Measurements from ENCODE around the gene CMTM4.

Gene CMTM4

GRCh38 chr16:66587881-66588600 is 108.5 kb downstream of the CMTM4 start:
- Histone ChIP-seq H3K36me3 (ENCODE audit: control insufficient read depth in 5 of 5, insufficient read depth in 5 of 5, low read length in 5 of 5) (no peaks in the 10 kb centered on the region), H3K9ac (ENCODE audit: low read length in 5 of 5) (peak overlapping the region in 2 of 5 donors; percentile 24 to 53), H3K4me1 (ENCODE audit: control insufficient read depth in 5 of 5, insufficient read depth in 5 of 5, low read length in 5 of 5) (peaks cover 0 to 31% (median 21%) of the 10 kb centered on the region in 5 donors), H3K9me3 (ENCODE audit: control insufficient read depth in 5 of 5, low read length in 5 of 5) (no peaks in the 10 kb centered on the region), H3K27me3 (ENCODE audit: control insufficient read depth in 5 of 5, insufficient read depth in 4 of 5, low read length in 5 of 5) (no peaks in the 10 kb centered on the region), H3K27ac (ENCODE audit: low read depth, low read length) (no peak overlapping the region), H3K4me3 (ENCODE audit: low read depth in 1 of 5, low read length in 5 of 5) (peak overlapping the region in 4 of 5 donors; percentile 12 to 59 (median 38))

- no peaks in the 10 kb centered on the region for H3K36me3 ChIP-seq (ENCODE audit: control insufficient read depth in 5 of 5, insufficient read depth in 5 of 5, low read length in 5 of 5)
- no peaks in the 10 kb centered on the region for H3K27me3 ChIP-seq (ENCODE audit: control insufficient read depth in 5 of 5, insufficient read depth in 4 of 5, low read length in 5 of 5)
- peak overlapping the region in 1 of 5 donors; percentile 23 for H3K9ac ChIP-seq (ENCODE audit: low read length in 5 of 5)
- H3K4me1 ChIP-seq (ENCODE audit: control insufficient read depth in 5 of 5, insufficient read depth in 5 of 5, low read length in 5 of 5), result peaks cover 8 to 44% (median 38%) of the 10 kb centered on the region in 5 donors
- no peak overlapping the region for H3K4me3 ChIP-seq (ENCODE audit: low read depth in 1 of 5, low read length in 5 of 5)
- no peak overlapping the region for H3K27ac ChIP-seq (ENCODE audit: low read depth, low read length)
- no peaks in the 10 kb centered on the region for H3K9me3 ChIP-seq (ENCODE audit: control insufficient read depth in 5 of 5, low read length in 5 of 5)
These were observed 110.9 kb downstream of the CMTM4 start for GRCh38 chr16:66585481-66586239.

- H3K4me3 ChIP-seq (ENCODE audit: low read depth in 1 of 5, low read length in 5 of 5), result peak overlapping the region in 1 of 5 donors; percentile 21
- H3K9me3 ChIP-seq (ENCODE audit: control insufficient read depth in 5 of 5, low read length in 5 of 5), result no peaks in the 10 kb centered on the region
- H3K27me3 ChIP-seq (ENCODE audit: control insufficient read depth in 5 of 5, insufficient read depth in 4 of 5, low read length in 5 of 5), result no peaks in the 10 kb centered on the region
- peak overlapping the region in 2 of 5 donors; percentile 16 to 26 for H3K9ac ChIP-seq (ENCODE audit: low read length in 5 of 5)
- peaks cover 11 to 52% (median 49%) of the 10 kb centered on the region in 5 donors for H3K4me1 ChIP-seq (ENCODE audit: control insufficient read depth in 5 of 5, insufficient read depth in 5 of 5, low read length in 5 of 5)
- H3K36me3 ChIP-seq (ENCODE audit: control insufficient read depth in 5 of 5, insufficient read depth in 5 of 5, low read length in 5 of 5), result no peaks in the 10 kb centered on the region
- H3K27ac ChIP-seq (ENCODE audit: low read depth, low read length), result peak overlapping the region; percentile 53
These were observed 115.1 kb downstream of the CMTM4 start for GRCh38 chr16:66581246-66581952.

- H3K27ac ChIP-seq (ENCODE audit: low read depth, low read length), result peak overlapping the region; percentile 53
These were observed 115.8 kb downstream of the CMTM4 start for GRCh38 chr16:66580605-66581209.

GRCh38 chr16:66578651-66579531 is 117.7 kb downstream of the CMTM4 start, which contains the start of gene CMTM2:
Gene CMTM2 (plus strand): TSS chr16:66579463. CDS start chr16:66579608, 145 bp downstream.
- Histone ChIP-seq H3K27ac (ENCODE audit: low read depth, low read length) (peak within 1 kb of the TSS; percentile 53), H3K4me1 (ENCODE audit: control insufficient read depth in 5 of 5, insufficient read depth in 5 of 5, low read length in 5 of 5) (peaks cover 11 to 43% (median 38%) of the 10 kb centered on the region in 5 donors), H3K4me3 (ENCODE audit: low read depth in 1 of 5, low read length in 5 of 5) (peak within 1 kb of the TSS; percentile 40 to 61 (median 46)), H3K27me3 (ENCODE audit: control insufficient read depth in 5 of 5, insufficient read depth in 4 of 5, low read length in 5 of 5) (no peaks in the 10 kb centered on the region), H3K9me3 (ENCODE audit: control insufficient read depth in 5 of 5, low read length in 5 of 5) (no peaks in the 10 kb centered on the region), H3K9ac (ENCODE audit: low read length in 5 of 5) (peak within 1 kb of the TSS in 2 of 5 donors; percentile 30 to 36), H3K36me3 (ENCODE audit: control insufficient read depth in 5 of 5, insufficient read depth in 5 of 5, low read length in 5 of 5) (no peaks in the 10 kb centered on the region)

More at GRCh38 chr16:66580605-66581209, 115.8 kb downstream of the CMTM4 start:
- H3K27me3 ChIP-seq (ENCODE audit: control insufficient read depth in 5 of 5, insufficient read depth in 4 of 5, low read length in 5 of 5), result no peaks in the 10 kb centered on the region
- no peaks in the 10 kb centered on the region for H3K9me3 ChIP-seq (ENCODE audit: control insufficient read depth in 5 of 5, low read length in 5 of 5)
- H3K4me3 ChIP-seq (ENCODE audit: low read depth in 1 of 5, low read length in 5 of 5), result no peak overlapping the region
- no peaks in the 10 kb centered on the region for H3K36me3 ChIP-seq (ENCODE audit: control insufficient read depth in 5 of 5, insufficient read depth in 5 of 5, low read length in 5 of 5)
- peak overlapping the region in 1 of 5 donors; percentile 26 for H3K9ac ChIP-seq (ENCODE audit: low read length in 5 of 5)
- peaks cover 11 to 45% (median 42%) of the 10 kb centered on the region in 5 donors for H3K4me1 ChIP-seq (ENCODE audit: control insufficient read depth in 5 of 5, insufficient read depth in 5 of 5, low read length in 5 of 5)

- H3K4me1 ChIP-seq (ENCODE audit: control insufficient read depth in 5 of 5, insufficient read depth in 5 of 5, low read length in 5 of 5), result peaks cover 9 to 33% (median 31%) of the 10 kb centered on the region in 5 donors
- H3K4me3 ChIP-seq (ENCODE audit: low read depth in 1 of 5, low read length in 5 of 5), result no peak overlapping the region
- H3K36me3 ChIP-seq (ENCODE audit: control insufficient read depth in 5 of 5, insufficient read depth in 5 of 5, low read length in 5 of 5), result no peaks in the 10 kb centered on the region
- H3K9ac ChIP-seq (ENCODE audit: low read length in 5 of 5), result no peak overlapping the region
- H3K27me3 ChIP-seq (ENCODE audit: control insufficient read depth in 5 of 5, insufficient read depth in 4 of 5, low read length in 5 of 5), result no peaks in the 10 kb centered on the region
- no peak overlapping the region for H3K27ac ChIP-seq (ENCODE audit: low read depth, low read length)
- H3K9me3 ChIP-seq (ENCODE audit: control insufficient read depth in 5 of 5, low read length in 5 of 5), result no peaks in the 10 kb centered on the region
These were observed 120.2 kb downstream of the CMTM4 start for GRCh38 chr16:66576296-66576695.

- H3K36me3 ChIP-seq (ENCODE audit: control insufficient read depth in 5 of 5, insufficient read depth in 5 of 5, low read length in 5 of 5), result no peaks in the 10 kb centered on the region
- H3K4me1 ChIP-seq (ENCODE audit: control insufficient read depth in 5 of 5, insufficient read depth in 5 of 5, low read length in 5 of 5), result peaks cover 2 to 23% (median 21%) of the 10 kb centered on the region in 5 donors
- no peak overlapping the region for H3K27ac ChIP-seq (ENCODE audit: low read depth, low read length)
- no peaks in the 10 kb centered on the region for H3K9me3 ChIP-seq (ENCODE audit: control insufficient read depth in 5 of 5, low read length in 5 of 5)
- no peak overlapping the region for H3K9ac ChIP-seq (ENCODE audit: low read length in 5 of 5)
- no peaks in the 10 kb centered on the region for H3K27me3 ChIP-seq (ENCODE audit: control insufficient read depth in 5 of 5, insufficient read depth in 4 of 5, low read length in 5 of 5)
- no peak overlapping the region for H3K4me3 ChIP-seq (ENCODE audit: low read depth in 1 of 5, low read length in 5 of 5)
These were observed 121.5 kb downstream of the CMTM4 start for GRCh38 chr16:66575060-66575459.

- Histone ChIP-seq H3K36me3 (ENCODE audit: control insufficient read depth in 5 of 5, insufficient read depth in 5 of 5, low read length in 5 of 5) (no peaks in the 10 kb centered on the region), H3K9ac (ENCODE audit: low read length in 5 of 5) (no peak overlapping the region), H3K27me3 (ENCODE audit: control insufficient read depth in 5 of 5, insufficient read depth in 4 of 5, low read length in 5 of 5) (no peaks in the 10 kb centered on the region), H3K27ac (ENCODE audit: low read depth, low read length) (no peak overlapping the region), H3K4me3 (ENCODE audit: low read depth in 1 of 5, low read length in 5 of 5) (no peak overlapping the region), H3K9me3 (ENCODE audit: control insufficient read depth in 5 of 5, low read length in 5 of 5) (no peaks in the 10 kb centered on the region), H3K4me1 (ENCODE audit: control insufficient read depth in 5 of 5, insufficient read depth in 5 of 5, low read length in 5 of 5) (peaks cover 2 to 23% (median 22%) of the 10 kb centered on the region in 5 donors)
These were observed 122.0 kb downstream of the CMTM4 start for GRCh38 chr16:66574531-66574930.

- Histone ChIP-seq H3K36me3 (ENCODE audit: control insufficient read depth in 5 of 5, insufficient read depth in 5 of 5, low read length in 5 of 5) (no peaks in the 10 kb centered on the region), H3K9ac (ENCODE audit: low read length in 5 of 5) (no peak overlapping the region), H3K27me3 (ENCODE audit: control insufficient read depth in 5 of 5, insufficient read depth in 4 of 5, low read length in 5 of 5) (no peaks in the 10 kb centered on the region), H3K9me3 (ENCODE audit: control insufficient read depth in 5 of 5, low read length in 5 of 5) (no peaks in the 10 kb centered on the region), H3K27ac (ENCODE audit: low read depth, low read length) (no peak overlapping the region), H3K4me1 (ENCODE audit: control insufficient read depth in 5 of 5, insufficient read depth in 5 of 5, low read length in 5 of 5) (peaks cover 2 to 22% (median 17%) of the 10 kb centered on the region in 5 donors), H3K4me3 (ENCODE audit: low read depth in 1 of 5, low read length in 5 of 5) (no peak overlapping the region)
These were observed 122.5 kb downstream of the CMTM4 start for GRCh38 chr16:66574081-66574480.
